ENCODE data around the gene TBC1D8. TPM values are rescaled to one million over a fixed set of nuclear protein-coding genes. Genes with fewer than 3 reads are reported as not detected.

Gene TBC1D8
- total RNA-seq, 1 donor from 2014 or later = 17.3 TPM

- no peaks in the 10 kb centered on the region for H3K27me3 ChIP-seq (ENCODE audit: control insufficient read depth, insufficient read depth, low read length)
- no peaks in the 10 kb centered on the region for H3K36me3 ChIP-seq (ENCODE audit: control insufficient read depth, insufficient read depth, low read length)
- TF ChIP-seq CTCF (IDR thresholded peaks at IDR 0.05; ENCODE audit: insufficient read depth, low read length, poor library complexity, severe bottlenecking) = no peak
- no peak overlapping the region for H3K4me3 ChIP-seq (ENCODE audit: low read depth, low read length)
- no peak for DNase-seq (ENCODE audit: low read depth)
Measured at GRCh38 chr2:101115664-101116063, 35.5 kb downstream of the TBC1D8 start.

- H3K4me3 ChIP-seq (ENCODE audit: low read depth, low read length) = no peak overlapping the region
- H3K27me3 ChIP-seq (ENCODE audit: control insufficient read depth, insufficient read depth, low read length) = no peaks in the 10 kb centered on the region
- TF ChIP-seq CTCF (IDR thresholded peaks at IDR 0.05; ENCODE audit: insufficient read depth, low read length, poor library complexity, severe bottlenecking) = no peak
- no peak for DNase-seq (ENCODE audit: low read depth)
- H3K36me3 ChIP-seq (ENCODE audit: control insufficient read depth, insufficient read depth, low read length) = no peaks in the 10 kb centered on the region
Measured at GRCh38 chr2:101114815-101115214, 36.4 kb downstream of the TBC1D8 start.

GRCh38 chr2:101114268-101114783 is 36.9 kb downstream of the TBC1D8 start:
- H3K36me3 ChIP-seq (ENCODE audit: control insufficient read depth, insufficient read depth, low read length) = no peaks in the 10 kb centered on the region
- H3K4me3 ChIP-seq (ENCODE audit: low read depth, low read length) = no peak overlapping the region
- H3K27me3 ChIP-seq (ENCODE audit: control insufficient read depth, insufficient read depth, low read length) = no peaks in the 10 kb centered on the region
- TF ChIP-seq CTCF (IDR thresholded peaks at IDR 0.05; ENCODE audit: insufficient read depth, low read length, poor library complexity, severe bottlenecking) = no peak
- DNase-seq (ENCODE audit: low read depth) = no peak

- no peak for TF ChIP-seq CTCF (IDR thresholded peaks at IDR 0.05; ENCODE audit: insufficient read depth, low read length, poor library complexity, severe bottlenecking)
- H3K36me3 ChIP-seq (ENCODE audit: control insufficient read depth, insufficient read depth, low read length) = no peaks in the 10 kb centered on the region
- no peaks in the 10 kb centered on the region for H3K27me3 ChIP-seq (ENCODE audit: control insufficient read depth, insufficient read depth, low read length)
- peak; percentile 35 for DNase-seq (ENCODE audit: low read depth)
- H3K4me3 ChIP-seq (ENCODE audit: low read depth, low read length) = no peak overlapping the region
Measured at GRCh38 chr2:101113441-101114267, 37.5 kb downstream of the TBC1D8 start.

GRCh38 chr2:101112772-101113157 is 38.4 kb downstream of the TBC1D8 start:
- no peak overlapping the region for H3K4me3 ChIP-seq (ENCODE audit: low read depth, low read length)
- DNase-seq (ENCODE audit: low read depth) = no peak
- no peaks in the 10 kb centered on the region for H3K27me3 ChIP-seq (ENCODE audit: control insufficient read depth, insufficient read depth, low read length)
- no peak for TF ChIP-seq CTCF (IDR thresholded peaks at IDR 0.05; ENCODE audit: insufficient read depth, low read length, poor library complexity, severe bottlenecking)
- no peaks in the 10 kb centered on the region for H3K36me3 ChIP-seq (ENCODE audit: control insufficient read depth, insufficient read depth, low read length)

Measured in kidney epithelial cell (primary cell).